ENCODE data around the gene MTUS2.

DNA sequence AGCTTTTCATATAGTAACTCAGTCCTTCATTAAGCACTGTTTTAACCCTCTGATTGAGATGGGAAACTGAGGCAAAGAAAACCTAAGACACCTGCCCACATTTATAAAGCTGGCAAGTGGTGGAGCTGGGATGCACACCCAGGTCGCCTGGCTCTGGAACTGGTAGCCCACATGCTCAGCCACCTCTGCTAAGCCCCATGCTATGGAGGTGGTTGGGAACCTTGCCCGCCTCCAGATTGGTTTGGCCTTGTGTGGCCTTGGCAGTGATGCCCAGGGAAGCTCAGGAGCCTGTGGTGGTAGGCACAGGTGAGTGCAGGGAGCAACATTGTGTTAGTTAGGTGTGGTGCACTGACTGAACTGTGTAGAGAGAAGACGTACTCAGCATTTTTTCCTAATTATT, 370.2 kb downstream of the MTUS2 start:
- TF ChIP-seq CTCF (IDR thresholded peaks at IDR 0.05) (no peak), POLR2A (IDR thresholded peaks at IDR 0.05) (no peak)
